ENCODE data around the gene PEX3. TPM values are rescaled to one million over a fixed set of nuclear protein-coding genes. Genes with fewer than 3 reads are reported as not detected.

Gene PEX3
- total and polyA plus RNA-seq, 7 experiments from 2014 or later = 10.9 to 28.8 (median 25.4) TPM

DNA sequence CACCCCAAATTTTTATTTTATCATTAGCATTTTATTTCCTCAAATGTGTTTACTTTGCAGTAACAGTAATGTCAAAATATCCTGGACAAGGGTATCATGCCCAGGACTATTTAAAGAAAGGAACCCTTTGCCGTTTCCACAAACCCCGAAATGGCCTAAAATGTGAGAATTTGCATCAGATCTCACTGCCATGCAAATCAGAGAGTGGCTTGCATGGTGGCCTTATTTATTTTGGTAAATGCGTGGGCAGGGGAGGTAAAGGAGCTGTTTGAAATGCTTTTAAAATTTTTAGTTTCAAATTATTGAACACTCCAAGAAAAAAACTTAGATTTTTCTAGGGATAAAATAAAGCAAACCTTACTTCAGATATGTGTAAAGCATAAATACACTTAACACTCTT lies 43.9 kb upstream of the PEX3 start:
- Mint-ChIP-seq H3K4me3 (no peak overlapping the region), H3K27me3 (peaks cover 0 to 6% (median 4%) of the 10 kb centered on the region in 5 donors), H3K4me1 (peaks cover 0 to 6% (median 4%) of the 10 kb centered on the region in 7 donors), H3K36me3 (peaks cover 0 to 1% (median 0%) of the 10 kb centered on the region in 5 donors), H3K9me3 (peaks cover 0 to 10% (median 0%) of the 10 kb centered on the region in 11 donors), H3K27ac (no peak overlapping the region)
- intact Hi-C loops (cut with micrococcal nuclease) = no loop called here
- DNase-seq (no peak), ATAC-seq (no peak)
- H3K9me3 ChIP-seq (ENCODE audit: control insufficient read depth in 2 of 3, low read length in 3 of 3) = no peaks in the 10 kb centered on the region
- H3K27ac ChIP-seq (ENCODE audit: low read depth, low read length) = no peak overlapping the region
- H3K36me3 ChIP-seq (ENCODE audit: control insufficient read depth in 2 of 3, insufficient read depth in 3 of 3, low read length in 3 of 3) = no peaks in the 10 kb centered on the region
- H3K4me1 ChIP-seq (ENCODE audit: control insufficient read depth in 2 of 2, insufficient read depth in 2 of 2, low read length in 2 of 2) = peaks cover 0 to 2% of the 10 kb centered on the region in 2 donors
- H3K27me3 ChIP-seq (ENCODE audit: control insufficient read depth in 2 of 2, insufficient read depth in 2 of 2, low read length in 2 of 2) = no peaks in the 10 kb centered on the region
- ChIA-PET CTCF (no interaction called here), POLR2A (no interaction called here)
- no peak overlapping the region for H3K4me3 ChIP-seq (ENCODE audit: low read length)

DNA sequence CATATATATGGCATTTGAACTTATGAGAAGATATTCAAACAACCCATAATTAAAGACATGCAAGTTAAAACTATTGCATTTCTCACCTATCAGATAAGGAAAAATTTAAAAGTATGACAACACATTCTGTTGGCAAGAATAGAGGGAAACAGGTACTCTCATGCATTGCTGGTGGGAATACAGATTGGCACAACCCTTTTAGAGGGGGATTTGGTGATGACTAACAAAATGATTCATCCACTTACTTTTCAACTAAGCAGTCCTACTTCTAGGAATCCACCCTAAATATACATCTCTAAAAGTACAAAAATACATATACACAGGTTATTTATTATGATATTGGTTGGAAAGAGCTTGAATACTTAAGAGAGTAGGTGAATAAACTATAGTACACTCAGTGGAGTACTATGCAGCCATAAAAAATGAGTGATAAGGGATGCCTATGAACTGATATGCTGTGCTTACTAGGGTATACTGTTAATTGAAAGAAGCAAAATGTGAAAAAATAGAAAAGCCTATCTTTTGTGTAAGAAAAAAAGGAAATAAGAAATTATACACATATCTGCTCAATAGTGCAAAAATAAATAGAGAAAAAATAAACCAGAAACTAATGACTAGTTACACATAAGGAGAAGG lies 42.3 kb upstream of the PEX3 start:
- Histone ChIP-seq H3K27ac (ENCODE audit: low read depth, low read length) (no peak overlapping the region), H3K9me3 (ENCODE audit: control insufficient read depth in 2 of 3, low read length in 3 of 3) (no peaks in the 10 kb centered on the region), H3K36me3 (ENCODE audit: control insufficient read depth in 2 of 3, insufficient read depth in 3 of 3, low read length in 3 of 3) (no peaks in the 10 kb centered on the region), H3K4me3 (ENCODE audit: low read length) (no peak overlapping the region), H3K27me3 (ENCODE audit: control insufficient read depth in 2 of 2, insufficient read depth in 2 of 2, low read length in 2 of 2) (no peaks in the 10 kb centered on the region), H3K4me1 (ENCODE audit: control insufficient read depth in 2 of 2, insufficient read depth in 2 of 2, low read length in 2 of 2) (no peaks in the 10 kb centered on the region)
- DNase-seq (no peak), ATAC-seq (no peak)
- ChIA-PET POLR2A (no interaction called here), CTCF (no interaction called here)
- Mint-ChIP-seq H3K4me1 (no peaks in the 10 kb centered on the region), H3K4me3 (no peak overlapping the region), H3K9me3 (peaks cover 0 to 10% (median 0%) of the 10 kb centered on the region in 11 donors), H3K27me3 (peaks cover 0 to 6% (median 4%) of the 10 kb centered on the region in 5 donors), H3K36me3 (peaks cover 0 to 1% (median 0%) of the 10 kb centered on the region in 5 donors), H3K27ac (no peak overlapping the region)
- intact Hi-C loops (cut with micrococcal nuclease) = no loop called here

DNA sequence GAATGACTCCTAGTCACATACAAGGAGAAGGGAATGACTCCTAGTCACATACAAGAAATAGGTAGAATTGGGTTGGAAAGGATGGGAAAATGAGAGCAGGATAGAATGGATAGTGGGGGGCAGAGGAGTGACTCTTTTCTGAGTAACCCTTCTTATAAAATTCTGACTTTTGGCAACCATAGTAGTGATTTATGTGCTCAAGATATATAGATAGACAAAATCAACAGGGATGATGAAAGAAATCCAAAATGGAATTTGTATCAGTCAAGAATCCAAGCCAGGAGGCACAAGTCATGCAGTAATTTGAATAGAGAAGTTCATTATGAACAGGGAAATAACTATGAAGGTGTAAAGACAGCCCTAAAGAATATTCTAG lies 41.8 kb upstream of the PEX3 start:
- no peaks in the 10 kb centered on the region for H3K9me3 ChIP-seq (ENCODE audit: control insufficient read depth in 2 of 3, low read length in 3 of 3)

DNA sequence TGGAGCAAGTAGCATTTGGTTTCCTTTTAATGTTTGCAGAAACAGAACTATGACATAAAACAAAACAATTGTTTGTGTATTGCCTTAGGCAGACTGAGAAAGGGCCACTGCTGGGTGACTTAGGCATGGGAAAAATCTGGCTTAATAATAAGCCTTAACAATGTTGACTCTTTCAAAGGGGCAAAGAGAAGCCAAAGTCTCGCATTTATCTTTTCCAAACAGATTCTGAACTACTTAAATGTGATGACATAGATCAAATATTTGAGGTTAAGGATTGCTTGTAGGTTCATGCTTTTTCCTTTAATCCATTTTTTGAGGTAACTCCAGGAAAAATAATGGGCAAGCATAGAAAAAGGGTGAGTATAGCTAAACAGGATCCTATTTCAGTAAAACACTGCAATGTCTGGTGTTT lies 39.7 kb upstream of the PEX3 start:
- H3K4me3 ChIP-seq (ENCODE audit: low read length) = no peak overlapping the region

More for the DNA sequence above, 41.8 kb upstream of the PEX3 start:
- Mint-ChIP-seq H3K27me3 (peaks cover 0 to 6% (median 4%) of the 10 kb centered on the region in 5 donors), H3K36me3 (peaks cover 0 to 1% (median 0%) of the 10 kb centered on the region in 5 donors), H3K27ac (no peak overlapping the region), H3K9me3 (peaks cover 0 to 10% (median 0%) of the 10 kb centered on the region in 11 donors), H3K4me1 (no peaks in the 10 kb centered on the region), H3K4me3 (no peak overlapping the region)
- Histone ChIP-seq H3K27ac (ENCODE audit: low read depth, low read length) (no peak overlapping the region), H3K4me1 (ENCODE audit: control insufficient read depth in 2 of 2, insufficient read depth in 2 of 2, low read length in 2 of 2) (no peaks in the 10 kb centered on the region), H3K4me3 (ENCODE audit: low read length) (no peak overlapping the region), H3K27me3 (ENCODE audit: control insufficient read depth in 2 of 2, insufficient read depth in 2 of 2, low read length in 2 of 2) (no peaks in the 10 kb centered on the region), H3K36me3 (ENCODE audit: control insufficient read depth in 2 of 3, insufficient read depth in 3 of 3, low read length in 3 of 3) (no peaks in the 10 kb centered on the region)
- POLR2A ChIA-PET = no interaction called here
- ATAC-seq (no peak), DNase-seq (no peak)
- CTCF ChIA-PET = no interaction called here
- intact Hi-C loops (cut with micrococcal nuclease) = no loop called here

DNA sequence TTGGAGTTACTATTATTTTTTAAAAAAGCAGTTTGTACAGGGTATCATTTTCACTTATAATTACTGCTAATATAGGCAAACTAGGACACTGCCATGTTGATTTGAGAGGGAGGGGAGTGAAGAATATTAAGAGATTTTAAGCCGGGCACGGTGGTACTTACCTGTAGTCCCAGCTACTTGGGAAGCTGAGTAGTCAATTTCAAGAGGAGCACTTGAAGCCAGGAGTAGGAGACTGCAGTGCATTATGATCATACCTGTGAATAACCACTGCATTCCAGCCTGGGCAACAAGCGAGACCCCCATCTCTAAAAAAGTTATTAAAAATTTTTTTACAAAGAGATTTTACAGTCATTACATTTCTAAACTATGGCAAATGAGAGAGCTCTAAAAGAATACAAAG lies 35.8 kb upstream of the PEX3 start:
- no peak overlapping the region for H3K4me3 Mint-ChIP-seq
- no peaks in the 10 kb centered on the region for H3K4me1 ChIP-seq (ENCODE audit: control insufficient read depth in 2 of 2, insufficient read depth in 2 of 2, low read length in 2 of 2)
- H3K36me3 Mint-ChIP-seq = peaks cover 0 to 8% (median 5%) of the 10 kb centered on the region in 5 donors
- peaks cover 0 to 2% (median 0%) of the 10 kb centered on the region in 11 donors for H3K9me3 Mint-ChIP-seq
- ChIA-PET CTCF (no interaction called here), POLR2A (no interaction called here)
- H3K27me3 Mint-ChIP-seq = no peaks in the 10 kb centered on the region
- no peaks in the 10 kb centered on the region for H3K36me3 ChIP-seq (ENCODE audit: control insufficient read depth in 2 of 3, insufficient read depth in 3 of 3, low read length in 3 of 3)
- H3K27ac ChIP-seq (ENCODE audit: low read depth, low read length) = no peak overlapping the region
- no peaks in the 10 kb centered on the region for H3K4me1 Mint-ChIP-seq
- H3K27me3 ChIP-seq (ENCODE audit: control insufficient read depth in 2 of 2, insufficient read depth in 2 of 2, low read length in 2 of 2) = no peaks in the 10 kb centered on the region
- intact Hi-C loops (cut with micrococcal nuclease) = no loop called here
- no peak overlapping the region for H3K27ac Mint-ChIP-seq
- H3K9me3 ChIP-seq (ENCODE audit: control insufficient read depth in 2 of 3, low read length in 3 of 3) = no peaks in the 10 kb centered on the region
- DNase-seq (no peak), ATAC-seq (no peak)
- no peak overlapping the region for H3K4me3 ChIP-seq (ENCODE audit: low read length)

More for the DNA sequence above, 39.7 kb upstream of the PEX3 start:
- intact Hi-C loops (cut with micrococcal nuclease) = no loop called here
- no peak for DNase-seq
- Histone ChIP-seq H3K9me3 (ENCODE audit: control insufficient read depth in 2 of 3, low read length in 3 of 3) (no peaks in the 10 kb centered on the region), H3K27me3 (ENCODE audit: control insufficient read depth in 2 of 2, insufficient read depth in 2 of 2, low read length in 2 of 2) (no peaks in the 10 kb centered on the region), H3K27ac (ENCODE audit: low read depth, low read length) (no peak overlapping the region), H3K4me1 (ENCODE audit: control insufficient read depth in 2 of 2, insufficient read depth in 2 of 2, low read length in 2 of 2) (no peaks in the 10 kb centered on the region), H3K36me3 (ENCODE audit: control insufficient read depth in 2 of 3, insufficient read depth in 3 of 3, low read length in 3 of 3) (no peaks in the 10 kb centered on the region)
- peaks cover 0 to 10% (median 0%) of the 10 kb centered on the region in 11 donors for H3K9me3 Mint-ChIP-seq
- H3K4me1 Mint-ChIP-seq = no peaks in the 10 kb centered on the region
- peaks cover 0 to 6% (median 4%) of the 10 kb centered on the region in 5 donors for H3K27me3 Mint-ChIP-seq
- POLR2A ChIA-PET = no interaction called here
- H3K36me3 Mint-ChIP-seq = peaks cover 0 to 3% (median 1%) of the 10 kb centered on the region in 5 donors
- no peak overlapping the region for H3K27ac Mint-ChIP-seq
- CTCF ChIA-PET = interaction anchor here (1.0 kb wide), 1 partner anchor 16 kb away, joined by 8 read pairs; no protein-coding TSS in a partner anchor
- H3K4me3 Mint-ChIP-seq = no peak overlapping the region
- no peak for ATAC-seq

- intact Hi-C loops (cut with micrococcal nuclease) = no loop called here
- ATAC-seq (no peak), DNase-seq (no peak)
- no peaks in the 10 kb centered on the region for H3K9me3 ChIP-seq (ENCODE audit: control insufficient read depth in 2 of 3, low read length in 3 of 3)
- POLR2A ChIA-PET = no interaction called here
- Mint-ChIP-seq H3K36me3 (peaks cover 3 to 19% (median 5%) of the 10 kb centered on the region in 5 donors), H3K27ac (no peak overlapping the region), H3K4me3 (no peak overlapping the region), H3K9me3 (no peaks in the 10 kb centered on the region), H3K27me3 (no peaks in the 10 kb centered on the region), H3K4me1 (no peaks in the 10 kb centered on the region)
- no peak overlapping the region for H3K4me3 ChIP-seq (ENCODE audit: low read length)
- no peaks in the 10 kb centered on the region for H3K27me3 ChIP-seq (ENCODE audit: control insufficient read depth in 2 of 2, insufficient read depth in 2 of 2, low read length in 2 of 2)
- no peak overlapping the region for H3K27ac ChIP-seq (ENCODE audit: low read depth, low read length)
- no peaks in the 10 kb centered on the region for H3K36me3 ChIP-seq (ENCODE audit: control insufficient read depth in 2 of 3, insufficient read depth in 3 of 3, low read length in 3 of 3)
- CTCF ChIA-PET = no interaction called here
- no peaks in the 10 kb centered on the region for H3K4me1 ChIP-seq (ENCODE audit: control insufficient read depth in 2 of 2, insufficient read depth in 2 of 2, low read length in 2 of 2)
Observed at GRCh38 chr6:143419526-143419925, 31.1 kb upstream of the PEX3 start.

- intact Hi-C loops (cut with micrococcal nuclease) = loop anchor here (2.0 to 5.0 kb wide), 3 partner anchors 399 to 1279 kb away; partner anchors contain the start of genes HIVEP2 (in 1 of the 2), NMBR (in 1 of the 2) and VTA1 (in 1 of the 2)
- H3K4me3 Mint-ChIP-seq = no peak overlapping the region
- DNase-seq (no peak), ATAC-seq (no peak)
- peaks cover 0 to 5% (median 0%) of the 10 kb centered on the region in 7 donors for H3K4me1 Mint-ChIP-seq
- no peaks in the 10 kb centered on the region for H3K36me3 ChIP-seq (ENCODE audit: control insufficient read depth in 2 of 3, insufficient read depth in 3 of 3, low read length in 3 of 3)
- CTCF ChIA-PET = interaction anchor here (0.6 to 5.1 kb wide), 10 partner anchors 11 to 1152 kb away, joined by 3 to 39 read pairs (median 3); no protein-coding TSS in a partner anchor
- H3K36me3 Mint-ChIP-seq = peaks cover 0 to 8% (median 4%) of the 10 kb centered on the region in 5 donors
- H3K27me3 ChIP-seq (ENCODE audit: control insufficient read depth in 2 of 2, insufficient read depth in 2 of 2, low read length in 2 of 2) = no peaks in the 10 kb centered on the region
- H3K4me1 ChIP-seq (ENCODE audit: control insufficient read depth in 2 of 2, insufficient read depth in 2 of 2, low read length in 2 of 2) = no peaks in the 10 kb centered on the region
- no peaks in the 10 kb centered on the region for H3K9me3 Mint-ChIP-seq
- H3K27me3 Mint-ChIP-seq = no peaks in the 10 kb centered on the region
- H3K27ac ChIP-seq (ENCODE audit: low read depth, low read length) = no peak overlapping the region
- H3K27ac Mint-ChIP-seq = no peak overlapping the region
- POLR2A ChIA-PET = no interaction called here
- H3K4me3 ChIP-seq (ENCODE audit: low read length) = no peak overlapping the region
- no peaks in the 10 kb centered on the region for H3K9me3 ChIP-seq (ENCODE audit: control insufficient read depth in 2 of 3, low read length in 3 of 3)
Observed at GRCh38 chr6:143426026-143426425, 24.6 kb upstream of the PEX3 start.

Data from naive thymus-derived CD4-positive, alpha-beta T cell (primary cell).